KG1 (cell line): ENCODE results near the gene BTBD10.

Experiments
- DNase-seq: peaks from one replicate; lab custom pipeline; 2025; lab: John Stamatoyannopoulos, UW

The BTBD10 gene

DNA sequence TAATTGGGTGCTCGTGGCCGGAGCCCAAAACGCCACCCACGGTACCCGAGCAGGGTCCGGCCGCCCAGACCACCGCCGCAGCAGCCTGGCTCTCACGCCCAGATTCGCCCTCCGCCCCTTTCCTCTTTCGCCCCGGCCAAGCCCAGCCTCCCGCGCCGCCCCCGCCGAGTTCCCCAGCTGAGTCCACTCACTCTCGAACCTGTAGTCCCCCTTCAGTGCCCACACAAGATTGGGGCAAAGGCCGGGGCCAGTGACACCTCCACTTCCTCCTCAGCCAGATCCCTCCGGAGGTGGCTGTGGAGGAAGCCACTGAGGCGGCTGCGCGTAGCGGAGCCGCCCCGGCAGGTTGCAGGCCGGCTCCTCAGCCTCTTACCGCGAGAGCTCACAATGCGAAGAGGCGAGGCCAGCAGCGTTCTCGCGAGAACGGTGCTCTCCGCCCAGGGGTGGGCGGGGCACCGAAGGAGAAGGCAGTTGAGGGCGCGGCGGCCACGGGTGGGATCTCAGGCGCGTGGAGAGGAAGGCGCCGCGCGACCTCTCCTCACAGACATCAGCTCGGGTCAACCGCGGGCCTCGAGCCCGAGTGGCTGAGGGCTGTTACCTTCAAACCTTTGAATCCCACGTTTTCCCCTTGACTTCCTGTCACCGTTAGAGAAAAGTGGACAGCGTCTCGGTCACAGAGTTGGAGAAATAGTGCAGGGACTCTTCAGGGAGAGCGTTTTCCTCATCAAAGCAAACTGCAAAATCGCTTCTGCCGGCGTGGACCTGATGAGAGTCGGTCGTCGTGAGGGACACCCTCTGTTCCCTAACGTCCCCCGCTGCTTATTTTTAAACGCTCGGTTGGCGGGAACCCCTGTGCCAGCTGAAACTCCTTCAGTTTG is at the start of gene BTBD10:
TSS of gene BTBD10 (minus strand) at position 322 of the 878 bp plus-strand sequence. CDS start 18,098 bp downstream, outside the sequence.
- peak; percentile 79 for DNase-seq

DNA sequence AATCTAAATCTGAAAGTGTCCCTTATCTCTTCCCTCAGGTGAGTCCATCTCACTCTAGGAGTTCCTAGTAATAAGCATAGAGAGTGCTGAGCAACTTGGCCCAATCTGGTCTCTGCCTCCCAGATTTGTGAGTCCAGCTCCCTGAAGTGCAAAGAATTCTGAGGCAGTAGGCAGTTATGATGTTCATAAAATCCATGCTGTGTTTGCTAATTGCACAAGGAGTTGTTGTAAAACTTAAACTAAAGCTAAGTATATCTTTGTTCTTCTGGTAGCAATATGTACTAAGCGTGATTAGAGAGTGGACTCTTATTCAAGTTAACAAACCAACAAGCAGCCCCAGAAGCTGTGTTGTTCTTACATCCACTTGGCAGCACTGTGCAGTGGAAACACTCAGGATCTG is 40.4 kb upstream of the BTBD10 start:
- DNase-seq: no peak

DNA sequence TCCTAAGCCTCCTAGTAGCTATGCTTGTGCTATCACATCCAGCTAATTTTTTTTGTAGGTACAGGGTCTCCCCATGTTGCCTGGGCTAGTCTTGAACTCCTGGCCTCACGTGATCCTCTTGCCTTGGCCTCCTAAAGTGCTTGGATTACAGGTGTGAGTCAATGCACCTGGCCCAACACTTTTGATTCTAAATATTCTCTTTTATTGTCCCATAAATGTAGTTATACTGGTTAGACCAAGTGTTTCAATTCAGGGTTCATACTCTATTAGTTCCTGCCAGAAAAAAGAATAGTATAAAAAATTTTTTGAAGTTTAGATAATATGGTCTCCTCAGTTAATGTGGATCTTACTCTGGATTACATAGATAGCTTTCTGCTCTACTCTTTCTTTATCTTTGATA is 39.5 kb upstream of the BTBD10 start:
- DNase-seq: no peak

DNA sequence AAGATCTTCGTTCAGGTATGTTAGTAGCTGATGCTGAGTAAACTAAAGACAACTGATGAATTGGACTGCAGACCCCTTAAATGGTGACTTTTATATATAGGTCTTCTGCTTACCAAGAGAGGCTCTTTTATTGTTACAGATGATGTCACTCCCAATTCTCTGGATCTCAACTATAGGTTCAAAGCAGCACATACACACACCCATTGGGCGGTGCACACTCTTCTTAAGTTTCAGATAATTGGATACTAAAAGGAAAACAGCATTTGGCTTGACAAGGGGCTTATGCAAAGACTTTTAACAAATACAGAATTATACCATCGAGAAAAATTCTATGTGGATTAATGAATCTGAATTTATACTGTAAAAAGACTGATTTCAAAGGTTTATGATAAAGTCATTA is 32.9 kb upstream of the BTBD10 start, which contains the start of gene PTH:
TSS of gene PTH (minus strand) at position 69 of the 400 bp plus-strand sequence. CDS start 3,142 bp downstream, outside the sequence.
- no peak for DNase-seq

DNA sequence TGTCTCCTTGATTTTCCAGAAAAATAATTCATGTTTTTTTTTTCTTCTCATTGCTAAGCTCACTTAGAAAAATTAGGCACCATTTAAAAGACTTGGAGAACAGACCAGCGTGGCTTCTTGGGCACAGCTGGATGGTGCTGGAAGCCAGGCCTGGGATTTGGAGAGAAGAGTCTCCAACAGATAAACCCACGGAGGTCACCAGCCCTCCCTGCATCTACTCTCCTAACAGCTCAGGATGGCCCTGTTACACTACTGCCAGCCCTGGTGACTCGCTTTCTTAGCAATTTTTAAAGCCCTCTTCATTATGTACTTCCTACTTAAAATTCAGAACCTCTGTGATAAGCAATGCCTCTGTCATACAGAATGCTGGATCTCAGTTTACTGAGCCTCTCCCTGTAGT is 31.0 kb upstream of the BTBD10 start:
- no peak for DNase-seq

DNA sequence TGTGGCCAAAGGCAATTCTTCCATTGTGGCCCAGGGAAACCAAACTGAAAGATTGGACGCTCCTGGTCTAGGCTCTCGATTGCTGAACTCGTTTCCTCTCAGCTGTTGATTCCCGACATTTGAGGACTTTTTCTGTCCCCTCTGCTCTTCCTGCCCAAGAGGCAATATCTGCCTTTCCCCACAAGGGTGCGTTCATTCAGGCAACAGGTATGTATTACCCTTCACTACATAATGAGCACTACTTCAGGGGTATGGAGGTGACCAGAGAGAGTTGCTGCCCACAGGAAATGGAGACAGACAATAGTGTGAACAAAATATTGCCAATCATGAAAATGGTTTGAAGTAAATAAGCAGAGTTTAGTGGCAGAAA is 24.6 kb upstream of the BTBD10 start:
- no peak for DNase-seq

DNA sequence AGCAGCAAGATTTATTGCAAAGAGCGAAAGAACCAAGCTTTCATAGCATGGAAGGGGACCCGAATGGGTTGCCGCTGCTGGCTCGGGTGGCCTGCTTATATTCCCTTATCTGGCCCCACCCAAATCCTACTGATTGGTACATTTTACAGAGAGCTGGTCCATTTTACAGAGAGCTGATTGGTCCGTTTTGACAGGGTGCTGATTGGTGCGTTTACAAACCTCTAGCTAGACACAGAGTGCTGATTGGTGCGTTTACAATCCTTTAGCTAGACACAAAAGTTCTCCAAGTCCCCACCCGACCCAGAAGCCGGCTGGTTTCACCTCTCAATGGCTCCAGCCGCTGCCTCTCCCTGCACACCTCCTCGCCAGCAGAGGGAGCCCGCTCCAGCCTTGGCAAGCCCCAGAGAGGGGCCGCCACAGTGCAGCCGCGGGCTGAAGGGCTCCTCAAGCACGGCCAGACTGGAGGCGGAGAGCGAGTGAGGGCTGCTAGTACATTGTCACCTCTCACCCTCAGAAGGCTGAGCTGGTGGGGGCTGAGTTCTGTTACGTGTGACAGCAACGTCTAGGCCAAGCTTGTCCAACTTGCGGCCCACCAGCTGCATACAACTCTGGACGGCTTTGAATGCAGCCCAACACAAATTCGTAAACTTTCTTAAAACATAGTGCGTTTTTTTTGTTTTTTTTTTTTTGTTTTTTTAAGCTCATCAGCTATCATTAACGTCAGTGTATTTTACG is 24.1 kb upstream of the BTBD10 start:
- DNase-seq: no peak

DNA sequence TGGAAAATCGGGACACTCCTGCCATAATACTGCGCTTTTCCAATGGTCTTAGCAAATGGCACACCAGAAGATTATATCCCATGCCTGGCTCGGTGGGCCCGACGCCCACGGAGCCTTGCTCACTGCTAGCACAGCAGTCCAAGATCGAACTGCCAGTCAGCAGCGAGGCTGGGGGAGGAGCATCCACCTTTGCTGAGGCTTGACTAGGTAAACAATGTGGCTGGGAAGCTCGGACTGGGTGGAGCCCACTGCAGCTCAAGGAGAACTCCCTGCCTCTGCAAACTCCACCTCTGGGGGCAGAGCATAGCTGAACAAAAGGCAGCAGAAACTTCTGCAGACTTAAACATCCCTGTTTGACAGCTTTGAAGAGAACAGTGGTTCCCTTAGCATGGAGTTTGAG is 17.2 kb upstream of the BTBD10 start:
- DNase-seq: no peak

DNA sequence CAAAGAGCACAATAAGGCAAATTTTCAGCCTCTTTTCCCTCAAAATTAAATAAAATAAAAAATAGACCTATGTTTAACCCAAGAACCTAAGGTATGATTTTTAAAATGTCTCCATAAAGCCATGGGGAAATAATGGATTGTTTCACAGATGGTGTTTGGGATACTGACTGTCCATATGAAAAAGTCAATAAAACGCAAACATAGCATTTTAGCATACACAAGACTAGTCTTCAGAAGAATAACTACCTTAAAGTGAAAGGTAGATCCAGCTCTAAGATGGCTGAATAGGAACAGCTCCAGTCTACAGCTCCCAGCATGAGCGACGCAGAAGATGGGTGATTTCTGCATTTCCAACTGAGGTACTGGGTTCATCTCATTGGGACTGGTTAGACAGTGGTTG is 16.7 kb upstream of the BTBD10 start:
- no peak for DNase-seq

DNA sequence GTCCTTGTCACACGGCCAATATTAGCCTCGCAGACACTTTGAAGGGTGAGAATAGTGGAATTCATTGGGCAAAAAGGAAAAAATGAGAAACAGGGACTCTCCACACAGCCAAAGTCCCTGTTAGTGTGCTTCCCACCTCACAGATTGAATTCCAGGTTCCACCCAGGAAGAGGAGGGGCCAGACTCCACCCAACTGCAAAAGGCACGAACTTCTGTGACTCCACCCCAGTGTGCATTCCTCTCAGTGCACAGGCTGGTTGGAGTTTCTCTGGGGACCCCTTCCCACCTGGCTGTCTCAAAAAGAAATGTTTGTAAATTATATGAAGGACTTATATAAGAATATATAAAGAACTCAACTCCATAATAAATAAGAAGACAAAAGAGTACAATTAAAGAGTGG is 12.1 kb upstream of the BTBD10 start:
- no peak for DNase-seq

DNA sequence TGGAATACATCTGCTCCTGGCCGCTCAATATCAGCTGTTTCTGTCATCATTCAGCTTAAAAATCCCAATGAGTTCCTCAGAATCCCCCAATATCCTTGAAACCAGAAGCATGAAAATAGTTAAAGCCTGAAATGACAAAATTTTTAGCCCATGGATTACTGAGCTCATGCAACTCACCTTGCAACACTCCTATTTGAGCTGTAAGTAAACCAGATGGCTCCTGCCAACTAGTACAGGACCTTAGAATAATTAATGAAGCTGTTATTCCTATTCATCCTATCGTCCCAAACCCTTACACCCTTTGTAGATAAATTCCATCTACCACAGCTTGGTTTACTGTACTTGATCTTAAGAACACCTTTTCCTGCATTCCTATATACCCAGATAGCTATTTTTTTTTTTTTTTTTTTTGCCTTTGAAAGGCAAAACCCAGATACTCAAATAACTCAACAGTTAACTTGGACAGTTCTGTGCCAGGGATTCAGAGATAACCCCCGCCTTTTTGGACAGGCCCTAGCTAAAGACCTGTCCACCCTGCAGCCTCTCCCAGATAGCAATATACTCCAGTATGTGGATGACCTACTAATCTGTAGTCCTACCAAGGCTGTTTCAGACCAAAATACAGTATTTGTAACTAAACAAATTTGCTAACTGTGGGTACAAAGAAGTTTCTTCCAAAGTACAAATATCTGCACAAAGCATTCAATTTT is 10.1 kb upstream of the BTBD10 start:
- DNase-seq: no peak

DNA sequence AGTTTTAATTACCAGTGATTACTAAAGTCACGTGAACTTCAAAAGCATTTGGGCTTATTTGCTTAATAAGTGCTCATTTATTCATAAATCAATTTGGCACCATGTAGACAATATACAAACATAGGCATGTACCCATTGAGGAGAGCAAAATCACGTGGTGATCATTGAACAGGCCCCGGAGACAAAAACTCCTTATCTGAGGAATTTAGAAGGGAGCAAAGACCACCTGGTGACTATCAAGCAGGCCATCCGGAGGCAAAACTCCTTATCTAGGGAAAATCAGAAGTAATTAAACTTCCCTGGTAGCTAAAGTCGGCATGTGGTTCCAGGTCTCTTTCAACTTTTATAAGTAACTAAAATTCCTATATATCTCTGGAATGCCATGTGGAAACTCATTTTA is 5.7 kb upstream of the BTBD10 start:
- no peak for DNase-seq

DNA sequence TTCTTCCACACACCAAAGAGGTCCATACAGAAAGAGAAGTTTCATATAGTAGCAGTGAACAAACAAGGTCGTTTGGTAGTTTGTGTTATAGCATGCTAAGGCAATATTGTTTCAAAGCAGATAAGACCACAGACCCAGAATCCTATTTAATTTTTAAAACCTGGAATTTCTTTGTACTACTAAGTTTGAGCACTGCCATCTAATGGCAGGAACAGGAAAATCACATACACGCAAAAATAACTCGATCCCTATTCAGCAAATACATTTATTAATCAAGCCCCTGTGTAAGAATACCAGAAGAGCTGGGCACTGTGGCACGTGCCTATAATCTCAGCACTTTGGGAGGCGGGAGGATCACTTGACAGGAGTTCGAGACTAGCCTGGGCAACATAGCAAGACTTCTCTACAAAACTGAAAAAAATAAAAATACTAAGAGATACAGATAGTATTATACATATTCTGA is 2.9 kb upstream of the BTBD10 start:
- DNase-seq: no peak

DNA sequence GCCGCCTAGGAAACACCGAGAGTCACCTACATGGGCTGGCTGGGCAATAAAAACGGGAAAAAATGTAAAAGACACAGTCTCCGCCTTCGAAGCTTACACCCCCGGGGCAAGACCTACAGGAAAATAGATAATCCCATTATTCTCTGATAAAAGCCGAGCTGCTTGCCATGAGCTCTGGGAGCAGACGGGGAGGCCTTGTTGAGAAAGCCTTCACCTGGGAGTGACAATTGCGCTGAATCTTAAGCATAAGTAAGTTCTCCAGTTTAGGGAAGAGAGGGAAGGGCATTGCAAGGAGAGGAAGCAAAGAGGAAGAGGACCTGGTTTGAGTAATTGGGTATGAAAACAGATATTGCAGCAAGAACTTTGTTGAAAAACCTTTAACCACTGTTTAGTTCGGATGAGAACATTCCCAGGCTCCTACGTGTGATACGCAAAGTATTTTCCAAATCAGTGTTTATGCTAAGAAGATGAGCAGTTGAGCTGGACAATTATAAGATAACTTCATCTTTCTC is 813 bp upstream of the BTBD10 start:
- DNase-seq: no peak

DNA sequence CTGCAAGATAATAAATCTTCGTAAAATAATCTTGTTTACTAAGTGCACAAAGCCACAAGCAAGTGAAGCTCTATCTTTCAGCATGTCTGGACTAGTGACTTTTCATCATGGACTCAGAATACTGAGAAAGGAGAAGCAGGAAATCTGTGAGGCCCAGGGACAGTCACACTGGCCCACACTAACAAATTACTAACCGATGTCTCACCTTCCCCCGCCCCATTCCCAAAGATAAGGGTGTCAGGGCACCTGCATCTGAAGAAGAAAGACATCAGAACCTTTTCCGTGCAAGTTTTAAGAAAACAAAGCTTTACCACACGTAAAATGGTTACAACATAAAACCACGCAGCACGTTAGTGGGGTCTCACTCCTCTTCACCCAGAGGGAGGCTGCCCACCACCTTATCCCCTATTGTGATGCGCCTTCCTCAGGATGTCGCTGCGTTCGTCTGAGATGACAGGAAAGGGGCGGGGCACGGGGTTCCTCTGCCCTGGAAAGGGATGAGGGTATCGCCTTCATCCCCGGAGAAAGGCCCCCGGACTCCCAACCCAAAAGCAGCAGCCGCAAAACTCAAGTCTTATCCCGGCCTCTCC is 616 bp downstream of the BTBD10 start:
- no peak for DNase-seq

DNA sequence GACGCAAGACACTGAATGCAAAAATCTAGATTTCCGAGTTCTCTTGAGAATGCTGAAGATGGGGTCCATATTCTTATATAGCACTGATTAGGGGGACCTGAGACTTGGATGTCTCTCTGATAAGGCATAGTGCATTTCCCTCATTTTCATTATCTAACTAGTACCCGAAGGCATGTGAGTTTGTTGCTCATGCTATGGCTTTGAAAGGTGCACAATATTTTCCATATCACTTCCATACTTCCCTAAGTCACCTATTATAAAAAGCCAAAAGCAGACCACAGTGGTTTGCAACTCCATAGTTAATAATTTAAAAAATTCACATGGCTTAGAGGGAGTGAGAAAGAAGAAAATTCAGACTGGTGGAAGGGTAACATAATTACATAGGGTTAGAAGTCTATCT is 1.7 kb downstream of the BTBD10 start:
- DNase-seq: no peak

DNA sequence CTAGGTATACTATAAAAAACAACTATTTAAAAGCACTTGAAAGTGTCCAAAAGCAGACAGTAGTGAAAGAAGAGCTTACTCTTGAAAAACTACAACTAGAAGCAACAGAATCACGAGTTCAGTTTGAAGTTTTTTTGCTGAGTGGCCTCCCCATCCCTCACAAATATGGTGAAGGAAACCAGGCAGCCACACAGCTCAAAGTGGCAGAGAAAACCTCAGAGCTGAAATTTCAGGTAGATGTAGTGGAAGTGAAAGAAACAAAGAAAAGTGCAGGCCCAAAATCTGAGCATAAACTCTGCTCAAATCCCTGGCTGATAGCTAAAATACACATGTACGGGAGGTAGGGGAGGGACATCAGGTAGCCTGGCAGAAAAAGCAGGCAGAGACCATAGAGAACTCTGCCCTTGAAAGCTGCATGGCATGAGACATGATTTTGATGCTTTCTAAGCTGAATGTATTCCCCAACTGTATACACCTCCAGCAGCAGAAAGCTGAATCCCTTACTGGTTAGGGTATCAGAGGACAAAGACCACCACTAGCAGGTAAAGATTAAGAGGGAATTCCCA is 12.1 kb downstream of the BTBD10 start:
- no peak for DNase-seq

DNA sequence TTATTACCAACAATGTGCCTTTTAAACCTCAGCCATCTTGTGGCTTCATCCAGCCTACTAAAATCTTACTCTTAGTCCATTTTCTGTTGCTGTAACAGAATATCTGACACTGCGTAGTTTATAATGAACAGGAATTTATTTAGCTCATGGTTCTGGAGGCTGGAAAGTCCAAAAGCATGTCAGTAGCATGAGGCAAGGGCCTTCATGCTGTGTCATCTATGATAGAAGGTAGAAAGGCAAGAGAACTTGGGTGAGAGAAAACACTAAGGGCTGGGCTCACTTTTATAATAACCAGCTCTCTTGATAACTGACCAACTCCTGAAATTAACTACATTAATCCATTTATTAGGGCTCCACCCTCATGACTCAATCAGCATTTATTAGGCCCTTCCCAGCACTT is 13.5 kb downstream of the BTBD10 start:
- no peak for DNase-seq

DNA sequence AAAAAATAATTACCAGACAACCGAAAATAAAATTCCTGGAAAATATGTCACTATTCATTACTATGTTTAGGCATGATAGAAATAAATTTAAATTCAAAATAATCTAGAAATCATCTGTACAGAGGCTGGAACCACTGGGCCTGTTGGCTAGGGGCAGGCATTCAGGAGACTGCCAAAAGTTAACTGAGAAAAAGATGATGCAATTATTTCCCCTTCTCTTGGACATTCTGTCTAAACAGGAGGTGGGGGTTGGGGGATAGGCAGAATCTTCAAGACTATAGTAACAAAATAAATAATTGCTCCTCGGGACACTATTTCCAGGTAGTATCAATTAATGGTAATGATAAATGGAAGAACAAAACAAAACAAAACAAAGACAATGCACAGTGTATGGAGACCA is 14.1 kb downstream of the BTBD10 start:
- no peak for DNase-seq

DNA sequence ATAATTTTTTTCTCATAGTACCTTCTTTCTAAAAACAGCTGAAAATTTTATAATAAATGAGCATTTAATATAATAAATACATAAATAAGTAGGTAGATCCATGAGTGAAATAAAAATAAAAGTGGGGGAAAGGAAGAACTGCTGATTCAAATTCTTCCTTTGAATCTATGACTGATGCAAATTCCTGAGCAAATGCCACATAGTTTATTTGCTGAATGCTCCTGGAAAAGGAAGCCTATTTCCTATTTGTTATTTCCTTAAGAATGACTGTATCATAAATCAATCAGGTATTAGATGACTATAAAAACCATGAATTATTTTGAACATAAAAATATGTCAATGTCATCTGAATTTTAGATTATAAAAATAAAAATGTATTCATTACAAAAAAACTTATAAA is 16.6 kb downstream of the BTBD10 start:
- DNase-seq: no peak

DNA sequence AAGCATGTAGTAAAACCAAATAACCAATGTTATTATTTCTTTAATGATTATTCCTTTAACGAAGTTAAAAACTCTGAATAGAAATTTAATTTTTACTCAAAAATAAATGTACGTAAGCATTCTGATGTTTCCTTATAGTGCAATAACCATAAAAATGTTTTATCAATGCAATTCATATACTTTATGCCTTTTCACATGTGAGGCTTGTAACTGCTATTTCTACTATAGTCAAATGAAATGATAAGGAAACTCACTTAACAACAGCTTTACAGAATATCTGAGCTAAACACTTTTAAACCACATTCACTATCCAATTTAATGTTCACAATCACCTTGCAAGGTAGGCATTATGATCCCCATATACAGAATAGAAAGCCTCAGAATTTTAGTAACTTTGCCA is 17.4 kb downstream of the BTBD10 start:
- DNase-seq: no peak
